Esophagus squamous epithelium (tissue), 4 donors: ENCODE measurements around the gene MYLK2.

ENCODE experiments used
- POLR2A ChIP-seq, 4 donors: fragments of 450-650 bp; IDR thresholded peaks; one replicate each; pipeline ENCODE4 v1.6.1; 2017; ENCODE audit warnings: antibody characterized with exemption in 4 of 4, mild to moderate bottlenecking in 4 of 4, moderate library complexity in 3 of 4
- TF ChIP-seq, protein P1 (sequence below), 6 experiments: fragments of 450-650 bp in 4 of 6; fragments of 200-600 bp in 2 of 6; sonication (generic) in 2 of 6; IDR thresholded peaks; one replicate each; pipeline ENCODE4 v1.5.1; 2016 to 2019; ENCODE audit warnings: antibody characterized with exemption in 6 of 6, mild to moderate bottlenecking in 4 of 6, moderate library complexity in 4 of 6

DNA sequence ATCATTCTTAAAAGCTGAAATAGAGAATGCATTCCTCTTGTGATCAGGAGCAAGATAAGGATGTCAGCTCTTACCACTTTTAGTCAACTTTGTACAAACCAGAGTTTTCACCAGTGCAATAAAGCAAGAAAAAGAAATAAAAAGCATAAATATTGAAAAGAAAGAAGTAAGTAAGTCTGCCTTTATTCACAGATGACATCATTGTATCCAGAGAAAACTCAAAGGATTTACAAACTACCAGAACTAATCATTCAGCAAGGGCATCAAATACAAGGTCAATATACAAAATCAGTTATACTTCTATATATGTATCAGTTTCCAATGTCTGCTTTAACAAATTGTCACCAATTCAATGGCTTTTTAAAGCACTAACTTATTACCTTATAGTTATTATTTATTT is 64.7 kb downstream of the MYLK2 start:
- TF ChIP-seq, protein P1, sequence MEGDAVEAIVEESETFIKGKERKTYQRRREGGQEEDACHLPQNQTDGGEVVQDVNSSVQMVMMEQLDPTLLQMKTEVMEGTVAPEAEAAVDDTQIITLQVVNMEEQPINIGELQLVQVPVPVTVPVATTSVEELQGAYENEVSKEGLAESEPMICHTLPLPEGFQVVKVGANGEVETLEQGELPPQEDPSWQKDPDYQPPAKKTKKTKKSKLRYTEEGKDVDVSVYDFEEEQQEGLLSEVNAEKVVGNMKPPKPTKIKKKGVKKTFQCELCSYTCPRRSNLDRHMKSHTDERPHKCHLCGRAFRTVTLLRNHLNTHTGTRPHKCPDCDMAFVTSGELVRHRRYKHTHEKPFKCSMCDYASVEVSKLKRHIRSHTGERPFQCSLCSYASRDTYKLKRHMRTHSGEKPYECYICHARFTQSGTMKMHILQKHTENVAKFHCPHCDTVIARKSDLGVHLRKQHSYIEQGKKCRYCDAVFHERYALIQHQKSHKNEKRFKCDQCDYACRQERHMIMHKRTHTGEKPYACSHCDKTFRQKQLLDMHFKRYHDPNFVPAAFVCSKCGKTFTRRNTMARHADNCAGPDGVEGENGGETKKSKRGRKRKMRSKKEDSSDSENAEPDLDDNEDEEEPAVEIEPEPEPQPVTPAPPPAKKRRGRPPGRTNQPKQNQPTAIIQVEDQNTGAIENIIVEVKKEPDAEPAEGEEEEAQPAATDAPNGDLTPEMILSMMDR (IDR thresholded peaks at IDR 0.05): no peak
- TF ChIP-seq POLR2A (IDR thresholded peaks at IDR 0.05): no peak
